Activated naive CD8-positive, alpha-beta T cell treated with anti-CD3 and anti-CD28 coated beads, Interleukin-2, amount 50 U/mL, for 24 hours (primary cell): ENCODE data around the gene ALDOA.

ENCODE experiments used
- ATAC-seq: fragments of 150-1000 bp; cut with Tn5 transposase; one replicate; pipeline ENCODE4 v1.10.0; 2021
- DNase-seq: peaks from one replicate; pipeline ENCODE4 v3.0.0; 2021
- H3K27ac Mint-ChIP-seq: one replicate; pipeline ENCODE4 v1.8.0; 2021; ENCODE audit warnings: mild to moderate bottlenecking, mixed read lengths
- H3K27me3 Mint-ChIP-seq: one replicate; pipeline ENCODE4 v1.8.0; 2021; ENCODE audit warnings: mixed read lengths
- H3K36me3 Mint-ChIP-seq: one replicate; pipeline ENCODE4 v1.8.0; 2021; ENCODE audit warnings: low read depth, mixed read lengths
- H3K4me1 Mint-ChIP-seq: one replicate; pipeline ENCODE4 v1.8.0; 2021; ENCODE audit warnings: mixed read lengths
- H3K4me3 Mint-ChIP-seq: one replicate; pipeline ENCODE4 v1.8.0; 2021; ENCODE audit warnings: mild to moderate bottlenecking, moderate library complexity, mixed read lengths
- H3K9me3 Mint-ChIP-seq: one replicate; pipeline ENCODE4 v1.8.0; 2021; ENCODE audit warnings: mixed read lengths

ALDOA gene

GRCh38 chr16:30069611-30070462 is 4.3 kb downstream of the ALDOA start:
- DNase-seq (no peak), ATAC-seq (no peak)
- H3K36me3 Mint-ChIP-seq = peaks cover 75% of the 10 kb centered on the region
- no peaks in the 10 kb centered on the region for H3K9me3 Mint-ChIP-seq
- no peaks in the 10 kb centered on the region for H3K27me3 Mint-ChIP-seq
- H3K4me1 Mint-ChIP-seq = peaks cover 38% of the 10 kb centered on the region
- H3K27ac Mint-ChIP-seq = peak overlapping the region; percentile 85
- peak overlapping the region; percentile 28 for H3K4me3 Mint-ChIP-seq

- H3K27ac Mint-ChIP-seq = peak overlapping the region; percentile 58
- H3K4me3 Mint-ChIP-seq = peak overlapping the region; percentile 27
Observed at GRCh38 chr16:30070490-30070889, 4.9 kb downstream of the ALDOA start.

GRCh38 chr16:30075503-30076275 is 10.1 kb downstream of the ALDOA start, which contains the start of gene PPP4C:
PPP4C (plus strand) TSS chr16:30075994; CDS start chr16:30076378, 384 bp downstream.
- DNase-seq (peak; percentile 93), ATAC-seq (peak; percentile 86)
- Mint-ChIP-seq H3K4me3 (peak within 1 kb of the TSS; percentile 93), H3K9me3 (no peaks in the 10 kb centered on the region), H3K36me3 (peaks cover 55% of the 10 kb centered on the region), H3K27me3 (no peaks in the 10 kb centered on the region), H3K4me1 (peaks cover 32% of the 10 kb centered on the region), H3K27ac (peak within 1 kb of the TSS; percentile 95)

More at GRCh38 chr16:30070490-30070889, 4.9 kb downstream of the ALDOA start:
- DNase-seq (no peak), ATAC-seq (no peak)
- Mint-ChIP-seq H3K36me3 (peaks cover 72% of the 10 kb centered on the region), H3K4me1 (peaks cover 40% of the 10 kb centered on the region), H3K27me3 (no peaks in the 10 kb centered on the region), H3K9me3 (no peaks in the 10 kb centered on the region)

- no peaks in the 10 kb centered on the region for H3K9me3 Mint-ChIP-seq
- peak overlapping the region; percentile 93 for H3K4me3 Mint-ChIP-seq
- H3K36me3 Mint-ChIP-seq = peaks cover 52% of the 10 kb centered on the region
- DNase-seq (no peak), ATAC-seq (no peak)
- H3K27me3 Mint-ChIP-seq = no peaks in the 10 kb centered on the region
- H3K4me1 Mint-ChIP-seq = peaks cover 32% of the 10 kb centered on the region
- peak overlapping the region; percentile 95 for H3K27ac Mint-ChIP-seq
Observed at GRCh38 chr16:30076276-30076791, 10.8 kb downstream of the ALDOA start.

GRCh38 chr16:30077656-30078055 is 12.1 kb downstream of the ALDOA start:
- H3K4me3 Mint-ChIP-seq = peak overlapping the region; percentile 93
- DNase-seq (no peak), ATAC-seq (no peak)
- no peaks in the 10 kb centered on the region for H3K27me3 Mint-ChIP-seq
- peak overlapping the region; percentile 69 for H3K27ac Mint-ChIP-seq
- H3K36me3 Mint-ChIP-seq = peaks cover 50% of the 10 kb centered on the region
- no peaks in the 10 kb centered on the region for H3K9me3 Mint-ChIP-seq
- peaks cover 32% of the 10 kb centered on the region for H3K4me1 Mint-ChIP-seq

DNA sequence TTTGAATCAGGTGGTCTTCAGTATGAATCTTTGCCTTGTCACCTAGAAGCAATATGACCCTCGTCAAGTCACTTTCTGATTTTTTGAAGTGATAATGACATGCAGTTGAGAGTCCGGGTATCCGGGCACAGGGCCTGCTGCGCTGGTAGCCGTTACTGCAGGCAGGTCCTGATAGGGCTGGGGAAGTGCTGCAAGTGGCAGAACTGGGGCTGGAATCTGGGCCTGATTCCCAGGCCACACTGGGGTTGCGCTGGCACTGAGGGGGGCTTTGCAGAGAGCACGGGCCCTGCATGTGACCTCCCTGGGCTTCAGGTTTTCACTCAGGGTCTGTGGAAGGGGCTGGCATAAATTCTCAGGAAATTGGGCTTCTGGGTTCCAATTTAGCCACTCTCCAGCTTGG is 13.2 kb downstream of the ALDOA start:
- H3K27me3 Mint-ChIP-seq = no peaks in the 10 kb centered on the region
- peak overlapping the region; percentile 48 for H3K27ac Mint-ChIP-seq
- no peak for DNase-seq
- H3K4me1 Mint-ChIP-seq = peaks cover 32% of the 10 kb centered on the region
- no peak overlapping the region for H3K4me3 Mint-ChIP-seq
- ATAC-seq = no peak
- no peaks in the 10 kb centered on the region for H3K9me3 Mint-ChIP-seq
- peaks cover 51% of the 10 kb centered on the region for H3K36me3 Mint-ChIP-seq

- ATAC-seq (no peak), DNase-seq (no peak)
- Mint-ChIP-seq H3K27ac (no peak overlapping the region), H3K4me1 (peaks cover 34% of the 10 kb centered on the region), H3K4me3 (no peak overlapping the region), H3K27me3 (no peaks in the 10 kb centered on the region), H3K9me3 (no peaks in the 10 kb centered on the region), H3K36me3 (peaks cover 53% of the 10 kb centered on the region)
Observed at GRCh38 chr16:30079480-30079879, 13.9 kb downstream of the ALDOA start.

GRCh38 chr16:30082545-30083090 is 17.1 kb downstream of the ALDOA start:
- Mint-ChIP-seq H3K9me3 (no peaks in the 10 kb centered on the region), H3K36me3 (peaks cover 42% of the 10 kb centered on the region), H3K4me3 (no peak overlapping the region), H3K27ac (no peak overlapping the region), H3K4me1 (peaks cover 10% of the 10 kb centered on the region), H3K27me3 (no peaks in the 10 kb centered on the region)
- no peak for DNase-seq
- ATAC-seq = no peak

DNA sequence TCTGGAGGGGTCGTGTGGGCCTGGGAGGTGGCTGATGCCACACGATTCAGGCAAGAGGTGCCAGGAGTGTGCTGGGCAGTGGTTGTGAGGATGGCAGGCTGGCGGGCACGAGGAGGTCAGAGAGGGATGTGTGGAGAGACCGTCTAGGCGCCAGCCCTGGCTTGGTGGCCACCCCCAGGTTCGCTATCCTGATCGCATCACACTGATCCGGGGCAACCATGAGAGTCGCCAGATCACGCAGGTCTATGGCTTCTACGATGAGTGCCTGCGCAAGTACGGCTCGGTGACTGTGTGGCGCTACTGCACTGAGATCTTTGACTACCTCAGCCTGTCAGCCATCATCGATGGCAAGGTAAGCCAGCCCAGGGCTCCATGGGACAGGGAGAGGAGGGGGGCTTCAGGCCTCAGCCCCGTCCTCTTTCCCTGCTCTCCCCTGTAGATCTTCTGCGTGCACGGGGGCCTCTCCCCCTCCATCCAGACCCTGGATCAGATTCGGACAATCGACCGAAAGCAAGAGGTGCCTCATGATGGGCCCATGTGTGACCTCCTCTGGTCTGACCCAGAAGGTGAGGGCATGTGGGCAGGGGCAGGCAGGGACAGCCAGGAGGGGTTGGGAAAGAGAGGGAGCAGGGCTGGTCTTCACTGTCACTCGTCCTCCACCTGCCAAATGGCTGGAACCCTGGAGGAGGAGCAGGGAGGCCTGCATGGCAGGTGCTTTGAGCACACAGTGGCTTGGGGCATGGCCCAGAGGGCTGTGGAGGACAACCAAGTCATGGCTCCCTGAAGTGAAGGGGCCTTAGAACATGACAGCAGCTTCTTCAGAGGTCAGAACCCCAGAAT is 17.9 kb downstream of the ALDOA start:
- Mint-ChIP-seq H3K4me1 (peaks cover 4% of the 10 kb centered on the region), H3K27me3 (no peaks in the 10 kb centered on the region), H3K27ac (no peak overlapping the region), H3K9me3 (no peaks in the 10 kb centered on the region), H3K36me3 (peaks cover 35% of the 10 kb centered on the region), H3K4me3 (no peak overlapping the region)
- DNase-seq (no peak), ATAC-seq (no peak)

- H3K9me3 Mint-ChIP-seq = no peaks in the 10 kb centered on the region
- ATAC-seq (no peak), DNase-seq (no peak)
- H3K4me1 Mint-ChIP-seq = peaks cover 3% of the 10 kb centered on the region
- peaks cover 35% of the 10 kb centered on the region for H3K36me3 Mint-ChIP-seq
- H3K4me3 Mint-ChIP-seq = no peak overlapping the region
- peak overlapping the region; percentile 41 for H3K27ac Mint-ChIP-seq
- no peaks in the 10 kb centered on the region for H3K27me3 Mint-ChIP-seq
Observed at GRCh38 chr16:30084096-30084815, 18.7 kb downstream of the ALDOA start.

- H3K27me3 Mint-ChIP-seq = no peaks in the 10 kb centered on the region
- H3K4me1 Mint-ChIP-seq = peaks cover 8% of the 10 kb centered on the region
- peaks cover 30% of the 10 kb centered on the region for H3K36me3 Mint-ChIP-seq
- no peak overlapping the region for H3K27ac Mint-ChIP-seq
- H3K9me3 Mint-ChIP-seq = no peaks in the 10 kb centered on the region
- H3K4me3 Mint-ChIP-seq = no peak overlapping the region
- DNase-seq (no peak), ATAC-seq (no peak)
Observed at GRCh38 chr16:30084816-30085159, 19.2 kb downstream of the ALDOA start.

DNA sequence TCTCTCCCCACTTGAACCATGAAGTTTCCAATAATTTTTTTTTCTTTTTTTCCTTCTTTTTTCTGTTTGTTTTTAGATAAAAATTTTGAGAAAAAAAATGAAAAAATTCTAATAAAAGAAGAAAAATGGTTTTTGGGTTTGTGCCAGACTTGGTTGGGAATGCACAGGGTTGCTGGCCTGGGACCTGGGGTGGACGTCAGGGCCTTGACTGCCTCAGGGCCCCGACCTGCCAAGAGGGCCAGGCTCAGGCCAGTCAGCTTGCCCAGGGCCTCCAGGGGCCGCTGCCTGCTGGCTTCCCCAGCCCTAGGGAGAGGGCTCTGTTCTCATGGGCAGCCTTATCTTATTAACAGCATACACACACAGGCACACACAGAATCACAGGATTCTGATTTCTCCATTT is 19.7 kb downstream of the ALDOA start:
- no peak for DNase-seq
- ATAC-seq = no peak
- Mint-ChIP-seq H3K27ac (no peak overlapping the region), H3K36me3 (peaks cover 27% of the 10 kb centered on the region), H3K9me3 (no peaks in the 10 kb centered on the region), H3K27me3 (no peaks in the 10 kb centered on the region), H3K4me3 (no peak overlapping the region), H3K4me1 (peaks cover 12% of the 10 kb centered on the region)

GRCh38 chr16:30085820-30086219 is 20.3 kb downstream of the ALDOA start:
- ATAC-seq (no peak), DNase-seq (no peak)
- Mint-ChIP-seq H3K4me3 (no peak overlapping the region), H3K4me1 (peaks cover 16% of the 10 kb centered on the region), H3K27me3 (no peaks in the 10 kb centered on the region), H3K36me3 (peaks cover 25% of the 10 kb centered on the region), H3K27ac (no peak overlapping the region), H3K9me3 (no peaks in the 10 kb centered on the region)
